Ascending aorta (tissue), 2 donors: ENCODE results near the gene SCUBE3. TPM values are rescaled to one million over a fixed set of nuclear protein-coding genes. Genes with fewer than 3 reads are reported as not detected.

ENCODE experiments used
- DNase-seq, 2 donors: peaks; one replicate each; pipeline ENCODE4 v3.0.0-alpha.2; 2019; ENCODE audit warnings: low spot score in 2 of 2
- H3K27ac ChIP-seq, 2 donors: fragments of 200-600 bp; sonication (generic); one replicate each; pipeline ENCODE4 v1.5.1; 2016 to 2017; ENCODE audit warnings: mild to moderate bottlenecking in 1 of 2
- H3K27me3 ChIP-seq: fragments of 200-600 bp; sonication (generic); one replicate; pipeline ENCODE4 v1.5.1; 2017
- H3K36me3 ChIP-seq, 2 donors: fragments of 200-600 bp; sonication (generic); one replicate each; pipeline ENCODE4 v1.5.1; 2016
- H3K4me1 ChIP-seq, 2 donors: fragments of 200-600 bp; sonication (generic); one replicate each; pipeline ENCODE4 v1.5.1; 2016 to 2017; ENCODE audit warnings: mild to moderate bottlenecking in 1 of 2
- H3K4me3 ChIP-seq, 2 donors: fragments of 200-600 bp; sonication (generic); one replicate each; pipeline ENCODE4 v1.5.1; 2016 to 2017; ENCODE audit warnings: mild to moderate bottlenecking in 1 of 2
- H3K9me3 ChIP-seq, 2 donors: fragments of 200-600 bp; sonication (generic); one replicate each; pipeline ENCODE4 v1.5.1; 2016
- intact Hi-C: fragments of 100-400 bp; cut with DNase I; formaldehyde crosslinking; loops from one replicate; pipeline ENCODE4 v1.15.1; 2023
- total RNA-seq: library from RNA; depleted of rRNA; stranded (reverse); fragments of >200 nt; gene quantifications from one replicate; pipeline ENCODE4 v1.1.0, GENCODE V29; 2016
- TF ChIP-seq, protein P1 (sequence below), 3 experiments: fragments of 200-600 bp in 2 of 3; fragments of 450-650 bp in 1 of 3; sonication (generic) in 2 of 3; IDR thresholded peaks; one replicate each; pipeline ENCODE4 v1.5.1; 2016 to 2019; ENCODE audit warnings: antibody characterized with exemption in 3 of 3, mild to moderate bottlenecking in 1 of 3, moderate library complexity in 1 of 3

The SCUBE3 gene
- total RNA-seq, 1 donor from 2014 or later, result 29.5 TPM

DNA sequence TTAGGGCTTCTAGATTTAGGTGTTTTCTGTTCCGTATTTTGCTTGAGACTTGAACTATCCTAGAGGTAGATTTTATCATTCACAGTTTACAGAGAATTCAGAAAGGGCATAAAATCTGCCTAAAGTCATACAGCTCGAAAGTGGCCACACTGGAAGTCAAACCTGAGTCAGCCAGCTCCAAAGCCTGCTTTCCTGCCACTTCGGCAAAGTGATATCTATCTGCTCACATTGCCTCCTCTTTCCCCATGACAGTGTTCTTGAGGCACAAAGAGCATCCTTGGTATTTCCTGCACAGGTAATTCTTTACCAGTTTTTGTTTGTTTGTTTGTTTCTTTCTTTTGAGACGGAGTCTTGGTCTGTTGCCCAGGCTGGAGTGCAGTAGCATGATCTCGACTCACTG lies 19.4 kb upstream of the SCUBE3 start:
- Histone ChIP-seq H3K9me3 (no peaks in the 10 kb centered on the region), H3K27me3 (no peaks in the 10 kb centered on the region), H3K27ac (no peak overlapping the region), H3K4me1 (peaks cover 0 to 11% of the 10 kb centered on the region in 2 donors), H3K4me3 (no peak overlapping the region), H3K36me3 (no peaks in the 10 kb centered on the region)
- TF ChIP-seq, protein P1, sequence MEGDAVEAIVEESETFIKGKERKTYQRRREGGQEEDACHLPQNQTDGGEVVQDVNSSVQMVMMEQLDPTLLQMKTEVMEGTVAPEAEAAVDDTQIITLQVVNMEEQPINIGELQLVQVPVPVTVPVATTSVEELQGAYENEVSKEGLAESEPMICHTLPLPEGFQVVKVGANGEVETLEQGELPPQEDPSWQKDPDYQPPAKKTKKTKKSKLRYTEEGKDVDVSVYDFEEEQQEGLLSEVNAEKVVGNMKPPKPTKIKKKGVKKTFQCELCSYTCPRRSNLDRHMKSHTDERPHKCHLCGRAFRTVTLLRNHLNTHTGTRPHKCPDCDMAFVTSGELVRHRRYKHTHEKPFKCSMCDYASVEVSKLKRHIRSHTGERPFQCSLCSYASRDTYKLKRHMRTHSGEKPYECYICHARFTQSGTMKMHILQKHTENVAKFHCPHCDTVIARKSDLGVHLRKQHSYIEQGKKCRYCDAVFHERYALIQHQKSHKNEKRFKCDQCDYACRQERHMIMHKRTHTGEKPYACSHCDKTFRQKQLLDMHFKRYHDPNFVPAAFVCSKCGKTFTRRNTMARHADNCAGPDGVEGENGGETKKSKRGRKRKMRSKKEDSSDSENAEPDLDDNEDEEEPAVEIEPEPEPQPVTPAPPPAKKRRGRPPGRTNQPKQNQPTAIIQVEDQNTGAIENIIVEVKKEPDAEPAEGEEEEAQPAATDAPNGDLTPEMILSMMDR (IDR thresholded peaks at IDR 0.05), result no peak
- DNase-seq, result no peak
- intact Hi-C loops, result no loop called here

DNA sequence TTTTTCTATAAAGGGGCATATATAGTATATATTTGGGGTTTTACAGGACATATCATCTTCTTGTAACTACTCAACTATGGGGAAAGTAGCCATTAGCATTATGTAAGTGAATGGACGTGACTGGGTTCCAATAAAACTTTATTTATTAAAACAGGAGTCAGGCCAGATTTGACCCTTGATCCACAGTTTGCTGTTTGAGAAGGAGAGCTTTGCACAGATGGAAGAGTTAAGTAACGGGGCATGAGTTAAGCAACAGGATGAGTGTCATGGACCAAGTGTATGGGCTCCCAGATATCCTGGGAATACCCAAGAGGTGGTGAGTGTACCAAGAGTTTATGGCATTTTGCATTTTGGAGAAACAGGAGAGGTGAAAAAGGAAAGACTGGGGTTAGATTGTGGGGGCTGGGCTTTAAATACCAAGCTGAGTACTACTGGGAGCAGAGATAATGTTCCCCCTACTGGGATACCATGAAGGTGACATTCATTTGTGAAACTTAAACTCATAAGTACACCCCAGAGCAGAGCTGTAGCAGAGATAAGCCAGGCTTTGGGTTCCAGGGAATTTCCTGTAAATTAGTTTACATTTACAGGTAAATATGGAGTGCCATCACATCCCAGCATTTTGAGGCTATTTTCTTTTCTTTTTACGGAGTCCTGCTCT lies 18.5 kb upstream of the SCUBE3 start:
- H3K36me3 ChIP-seq, result no peaks in the 10 kb centered on the region
- intact Hi-C loops, result no loop called here
- TF ChIP-seq, protein P1 (IDR thresholded peaks at IDR 0.05), result no peak

DNA sequence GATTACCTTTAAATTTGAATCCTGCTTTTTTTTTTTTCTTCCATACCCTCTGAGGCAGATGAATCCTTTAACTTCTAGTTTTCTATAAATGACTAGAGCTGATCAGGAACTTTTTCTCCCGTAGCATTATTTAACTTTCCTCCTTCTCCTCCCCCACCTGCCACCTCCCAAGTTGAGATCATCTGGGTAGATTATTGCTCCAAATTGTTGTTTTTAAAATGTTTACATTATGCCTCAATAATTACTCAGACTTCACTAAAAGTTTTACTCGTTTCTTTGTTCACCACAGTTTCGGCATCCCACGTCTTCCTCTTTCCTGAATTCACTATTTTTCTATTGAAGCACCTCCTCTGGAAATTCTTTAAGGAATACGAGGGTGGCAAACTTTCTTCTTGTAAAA lies 16.6 kb upstream of the SCUBE3 start:
- Histone ChIP-seq H3K4me1 (no peaks in the 10 kb centered on the region), H3K9me3 (no peaks in the 10 kb centered on the region), H3K4me3 (no peak overlapping the region), H3K27ac (no peak overlapping the region), H3K27me3 (no peaks in the 10 kb centered on the region), H3K36me3 (no peaks in the 10 kb centered on the region)
- TF ChIP-seq, protein P1 (IDR thresholded peaks at IDR 0.05), result no peak
- intact Hi-C loops, result no loop called here
- no peak for DNase-seq

More for the DNA sequence above, 18.5 kb upstream of the SCUBE3 start:
- Histone ChIP-seq H3K27me3 (no peaks in the 10 kb centered on the region), H3K4me1 (peaks cover 0 to 5% of the 10 kb centered on the region in 2 donors), H3K9me3 (no peaks in the 10 kb centered on the region), H3K4me3 (no peak overlapping the region), H3K27ac (no peak overlapping the region)
- DNase-seq, result no peak

DNA sequence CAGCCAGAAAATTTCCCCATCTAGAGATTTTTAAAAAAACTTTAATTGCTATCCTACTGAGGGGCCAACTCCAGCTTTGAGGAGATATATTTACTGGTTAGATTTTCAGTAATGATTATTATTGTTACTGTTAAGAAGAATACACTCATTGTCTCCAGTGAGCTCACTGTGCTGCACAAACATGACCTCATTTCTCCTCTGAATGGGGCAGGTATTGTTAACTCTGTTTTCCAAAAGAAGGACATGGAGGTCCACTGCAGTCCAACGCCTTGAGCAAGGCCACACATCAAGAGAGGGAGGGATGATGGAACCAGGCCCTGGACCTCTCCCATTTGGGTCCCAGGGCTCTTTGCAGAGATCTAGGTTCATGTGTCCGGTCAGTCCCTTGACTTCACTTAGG lies 13.9 kb upstream of the SCUBE3 start:
- H3K27me3 ChIP-seq, result no peaks in the 10 kb centered on the region
- no peak overlapping the region for H3K4me3 ChIP-seq
- H3K27ac ChIP-seq, result no peak overlapping the region
- intact Hi-C loops, result no loop called here
- H3K36me3 ChIP-seq, result no peaks in the 10 kb centered on the region
- H3K9me3 ChIP-seq, result no peaks in the 10 kb centered on the region
- H3K4me1 ChIP-seq, result no peaks in the 10 kb centered on the region
- TF ChIP-seq, protein P1 (IDR thresholded peaks at IDR 0.05), result no peak
- no peak for DNase-seq

DNA sequence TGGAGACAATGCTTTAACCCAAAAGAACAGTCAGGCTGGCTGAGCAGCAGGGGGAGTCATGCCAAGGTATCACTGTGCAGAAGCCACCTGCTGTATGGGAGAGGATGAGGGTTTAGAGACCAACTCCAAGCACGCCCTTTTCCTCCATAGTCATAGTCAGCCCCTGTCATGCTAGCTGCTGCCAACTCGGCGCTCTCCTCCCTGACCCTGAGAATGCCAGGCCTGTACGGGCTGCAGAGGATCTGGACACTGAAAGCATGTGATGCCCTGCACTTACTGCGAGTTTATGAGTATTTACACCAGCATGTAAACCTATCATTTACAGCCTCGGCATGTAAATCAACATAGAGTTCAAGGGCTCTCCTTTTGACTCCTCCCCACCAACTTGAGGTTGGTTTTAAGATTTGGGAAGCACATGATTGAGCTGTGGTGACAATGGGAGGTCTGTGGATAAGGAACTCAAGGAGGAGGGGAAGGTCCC lies 11.7 kb upstream of the SCUBE3 start:
- Histone ChIP-seq H3K9me3 (no peaks in the 10 kb centered on the region), H3K4me3 (no peak overlapping the region), H3K36me3 (no peaks in the 10 kb centered on the region), H3K27ac (no peak overlapping the region), H3K27me3 (no peaks in the 10 kb centered on the region), H3K4me1 (no peaks in the 10 kb centered on the region)
- intact Hi-C loops, result no loop called here
- DNase-seq, result no peak
- TF ChIP-seq, protein P1 (IDR thresholded peaks at IDR 0.05), result no peak
